ENCODE measurements around the gene ZNF592.
"Not testable (repeated sequence)": the region's sequence is repeated elsewhere in the genome, so short reads cannot be mapped to it uniquely, and the experiment has no call there.

DNA sequence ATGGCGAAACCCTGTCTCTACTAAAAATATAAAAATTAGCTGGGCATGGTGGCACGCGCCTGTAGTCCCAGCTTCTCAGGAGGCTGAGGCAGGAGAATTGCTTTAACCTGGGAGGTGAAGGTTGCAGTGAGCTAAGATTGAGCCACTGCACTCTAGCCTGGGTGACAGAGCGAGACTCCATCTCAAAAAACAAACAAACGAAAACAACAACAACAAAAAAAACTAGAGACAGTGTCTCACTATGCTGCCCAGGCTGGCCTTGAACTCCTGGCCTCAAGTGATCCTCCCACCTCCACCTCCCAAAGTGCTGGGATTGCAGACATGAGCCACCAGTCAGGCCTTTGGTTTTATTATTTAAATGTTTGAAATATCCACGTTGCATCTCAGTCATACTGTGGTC, 3.3 kb downstream of the ZNF592 start:
- not testable (repeated sequence) for TF ChIP-seq CTCF (IDR thresholded peaks at IDR 0.05; ENCODE audit: poor library complexity); EZH2 (IDR thresholded peaks at IDR 0.05; ENCODE audit: borderline replicate concordance)

Data from hepatocyte (in vitro differentiated cells).